ENCODE data around the gene ENOX1.

ENOX1 gene

GRCh38 chr13:43744261-43745031, 42.3 kb downstream of the ENOX1 start:
- no peak for DNase-seq (ENCODE audit: low read depth)

GRCh38 chr13:43742911-43743310, 43.9 kb downstream of the ENOX1 start:
- no peak for DNase-seq (ENCODE audit: low read depth)

GRCh38 chr13:43737392-43737923, 49.3 kb downstream of the ENOX1 start:
- no peak for DNase-seq (ENCODE audit: low read depth)

GRCh38 chr13:43732726-43733125, 54.0 kb downstream of the ENOX1 start:
- no peak for DNase-seq (ENCODE audit: low read depth)

DNA sequence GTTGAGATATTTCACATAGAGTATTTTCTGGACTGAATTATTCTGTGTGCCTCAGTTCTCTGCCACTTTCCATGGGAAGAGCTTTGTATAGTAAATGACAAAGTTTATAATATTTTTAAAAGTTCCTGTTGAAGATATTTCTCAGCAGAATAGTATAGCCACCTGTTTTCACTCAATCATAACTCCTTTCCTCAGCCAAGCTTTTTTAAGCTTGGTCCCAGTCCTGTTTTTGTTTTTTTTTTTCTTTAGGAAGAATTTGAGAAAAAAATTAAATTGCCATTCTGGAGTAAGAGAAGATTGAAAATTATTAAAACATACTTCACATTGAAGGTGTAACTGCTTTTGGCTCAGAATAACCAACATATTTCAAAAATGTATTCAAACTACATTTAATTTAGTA, 55.5 kb downstream of the ENOX1 start:
- no peak for DNase-seq (ENCODE audit: low read depth)

GRCh38 chr13:43730642-43731041, 56.1 kb downstream of the ENOX1 start:
- DNase-seq (ENCODE audit: low read depth) = no peak

DNA sequence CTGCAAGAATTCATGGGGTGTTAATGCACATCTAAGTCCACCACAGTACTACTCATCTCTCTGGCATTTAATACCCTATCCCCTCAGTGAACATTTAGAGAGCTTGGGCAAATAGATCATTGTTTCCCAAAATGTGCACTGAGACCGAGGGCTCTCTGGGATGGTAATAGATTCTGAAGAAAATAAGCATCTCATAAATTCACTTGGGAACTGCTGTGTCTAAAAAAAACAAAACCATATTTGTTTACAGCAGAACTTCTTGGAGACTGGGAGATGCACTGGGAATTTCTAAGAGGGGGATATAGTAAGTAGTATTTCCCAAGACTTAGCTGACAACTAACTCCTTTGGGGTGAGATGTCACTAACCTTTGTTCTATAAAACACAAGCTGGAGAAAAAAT, 58.4 kb downstream of the ENOX1 start:
- no peak for DNase-seq (ENCODE audit: low read depth)

DNA sequence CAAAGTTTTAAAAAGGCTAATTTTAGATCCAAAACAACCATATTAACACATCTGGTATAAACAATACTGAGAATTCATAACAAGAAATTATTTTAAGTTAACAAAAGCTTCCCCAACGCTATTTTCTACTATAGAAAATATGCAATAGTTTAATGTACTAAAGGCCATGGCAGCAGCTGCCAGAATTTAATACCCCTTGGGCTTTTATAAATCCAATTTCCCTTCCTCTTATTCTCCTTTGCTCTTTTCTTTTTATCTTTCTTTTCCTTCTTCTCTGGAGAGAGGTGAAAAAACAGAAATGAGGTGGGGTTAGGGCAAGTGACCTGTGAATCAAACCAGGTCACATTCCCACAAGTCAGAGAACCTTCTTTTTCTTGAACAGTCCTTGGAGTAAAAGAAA, 58.9 kb downstream of the ENOX1 start:
- no peak for DNase-seq (ENCODE audit: low read depth)

- DNase-seq (ENCODE audit: low read depth) = no peak
These were observed 61.3 kb downstream of the ENOX1 start for GRCh38 chr13:43725460-43725859.

GRCh38 chr13:43720780-43721397, 65.9 kb downstream of the ENOX1 start:
- no peak for DNase-seq (ENCODE audit: low read depth)

GRCh38 chr13:43698758-43699157, 88.0 kb downstream of the ENOX1 start:
- DNase-seq (ENCODE audit: low read depth) = no peak

GRCh38 chr13:43698009-43698408, 88.8 kb downstream of the ENOX1 start:
- DNase-seq (ENCODE audit: low read depth) = no peak

DNA sequence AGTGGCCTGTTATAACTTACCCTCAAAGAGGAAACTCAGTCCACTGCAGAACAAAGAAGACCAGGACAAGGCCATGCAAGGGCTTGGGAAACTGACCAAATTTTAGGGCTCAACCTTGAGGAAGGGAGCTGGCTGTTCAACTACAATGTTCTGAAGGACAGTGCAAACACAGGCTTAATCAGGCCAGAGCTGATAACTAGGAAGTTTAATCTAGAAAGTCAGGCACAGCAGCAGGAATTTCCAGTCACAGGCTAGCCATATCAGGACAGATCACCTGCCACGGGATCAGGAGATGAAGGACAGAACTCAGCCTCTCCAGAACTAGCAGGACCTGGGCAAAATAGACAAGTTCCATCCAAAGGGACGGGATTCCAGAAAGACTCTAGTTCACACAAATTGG, 89.4 kb downstream of the ENOX1 start:
- DNase-seq (ENCODE audit: low read depth) = no peak

DNA sequence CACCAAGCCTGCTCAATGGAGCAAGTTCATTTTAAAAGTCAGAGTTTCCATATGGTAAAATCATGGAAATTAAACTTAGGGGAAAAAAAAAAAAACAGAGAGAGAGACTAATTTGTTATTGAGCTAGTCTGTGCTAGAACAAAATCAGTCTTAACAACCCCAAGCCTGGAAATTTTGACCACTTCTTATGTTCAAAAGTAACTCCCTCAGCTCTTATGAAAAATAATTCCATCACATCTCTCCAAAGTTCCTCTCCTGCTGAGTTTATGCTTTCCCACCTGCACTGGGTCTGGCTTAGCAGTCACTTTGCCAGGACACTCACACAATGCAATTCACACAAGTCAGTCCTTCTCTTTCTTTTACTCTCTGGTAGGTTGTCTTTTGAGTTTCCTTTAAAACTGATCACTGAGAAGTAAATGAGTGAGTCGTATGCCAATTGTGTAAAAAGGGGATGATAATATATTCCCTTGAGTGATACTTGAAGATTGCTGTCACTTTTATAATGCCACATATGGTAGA, 92.6 kb downstream of the ENOX1 start:
- DNase-seq (ENCODE audit: low read depth) = no peak

DNA sequence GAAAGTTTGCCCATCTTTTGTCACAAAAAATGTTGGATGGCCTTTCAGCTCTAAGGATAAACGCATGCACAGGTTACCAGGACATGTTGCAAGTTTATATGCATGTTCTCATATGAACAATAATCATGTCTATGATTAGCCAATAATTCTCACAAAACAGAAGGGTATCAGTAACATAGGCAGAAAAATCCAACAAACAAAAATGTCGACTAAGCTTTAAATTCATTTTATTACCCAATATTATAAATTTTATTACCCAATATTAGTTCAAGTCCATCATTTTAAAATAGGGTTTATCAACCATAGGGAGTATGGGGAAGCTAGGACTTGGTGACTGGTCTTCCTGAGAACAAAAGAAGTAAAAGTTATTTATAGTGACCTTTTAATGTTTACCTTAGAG, 93.1 kb downstream of the ENOX1 start:
- DNase-seq (ENCODE audit: low read depth) = no peak

- no peak for DNase-seq (ENCODE audit: low read depth)
These were observed 98.4 kb downstream of the ENOX1 start for GRCh38 chr13:43688227-43688907.

GRCh38 chr13:43687038-43687437, 99.7 kb downstream of the ENOX1 start:
- no peak for DNase-seq (ENCODE audit: low read depth)

- DNase-seq (ENCODE audit: low read depth) = no peak
These were observed 100.2 kb downstream of the ENOX1 start for GRCh38 chr13:43686557-43686956.

DNA sequence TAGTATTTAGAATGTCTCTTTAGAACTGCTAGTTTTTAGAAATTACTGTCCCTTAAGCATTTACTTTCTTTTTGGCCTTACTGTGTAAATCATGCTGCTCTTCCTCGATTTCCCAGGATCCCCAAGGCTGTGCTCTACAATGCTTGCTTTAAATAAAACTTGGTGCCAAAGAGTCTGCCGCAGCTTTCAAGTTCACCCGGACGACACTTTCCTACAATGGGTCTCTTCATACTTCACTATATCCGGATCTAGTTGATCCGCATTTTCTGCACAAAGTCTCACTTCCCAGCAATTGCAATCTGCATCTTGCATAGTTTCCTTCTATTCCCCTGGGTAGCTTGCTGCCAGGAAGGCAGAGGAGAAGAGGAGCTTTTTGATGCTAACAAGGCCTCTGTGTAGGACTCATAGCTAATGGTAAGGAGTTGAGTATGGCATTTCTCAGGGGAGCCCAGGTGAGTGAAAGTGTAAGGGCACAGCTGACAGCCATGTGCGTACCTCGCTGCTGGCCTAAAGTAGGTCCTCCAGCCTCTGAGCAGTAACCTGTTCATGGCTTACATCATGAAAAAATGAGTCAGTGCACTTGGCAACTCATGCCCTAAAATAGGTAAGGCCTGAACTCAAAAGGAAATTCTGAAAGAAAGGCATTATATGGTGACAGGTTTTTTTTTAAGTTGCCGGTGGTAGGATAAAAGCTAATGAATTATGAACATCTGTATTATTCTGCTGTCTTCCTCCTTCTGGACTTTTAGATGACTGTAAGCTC, 101.6 kb downstream of the ENOX1 start:
- DNase-seq (ENCODE audit: low read depth) = no peak

- DNase-seq (ENCODE audit: low read depth) = no peak
These were observed 104.1 kb downstream of the ENOX1 start for GRCh38 chr13:43682701-43683100.

DNA sequence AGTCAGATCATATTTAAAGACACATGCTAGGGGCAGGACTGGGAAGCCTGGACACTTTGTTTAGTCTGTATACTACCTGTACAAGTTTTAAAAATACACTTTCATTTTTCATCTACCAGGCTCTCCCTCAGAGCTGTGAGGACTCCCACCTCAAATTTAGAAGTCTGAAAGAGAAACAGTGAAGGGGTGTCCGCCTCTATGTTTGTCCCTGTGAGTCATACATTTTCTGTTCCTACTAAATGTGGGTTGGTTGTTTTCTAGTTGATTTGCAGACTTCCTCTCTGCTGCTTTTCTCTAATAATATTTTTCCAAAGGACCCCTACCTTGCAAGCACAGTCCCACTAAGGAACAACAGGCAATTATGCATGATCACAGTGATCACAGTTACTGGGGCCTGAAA, 110.5 kb downstream of the ENOX1 start:
- DNase-seq (ENCODE audit: low read depth) = no peak

GRCh38 chr13:43675577-43675976, 111.2 kb downstream of the ENOX1 start:
- no peak for DNase-seq (ENCODE audit: low read depth)

All from activated T-cell treated with anti-CD3 and anti-CD28 coated beads for 1 hour (primary cell).